ENCODE data around the gene TMEM81. TPM values are rescaled to one million over a fixed set of nuclear protein-coding genes. Genes with fewer than 3 reads are reported as not detected.

The TMEM81 gene
- polyA plus RNA-seq, 4 donors = 2.9 to 5.1 (median 3.5) TPM

GRCh38 chr1:205061665-205062069 lies 22.6 kb downstream of the TMEM81 start:
- peak; percentile 56 to 73 (median 68) for DNase-seq (ENCODE audit: low read depth in 4 of 4, low spot score in 3 of 4)

- no peak for DNase-seq (ENCODE audit: low read depth in 4 of 4, low spot score in 3 of 4)
Observed at GRCh38 chr1:205061227-205061626, 23.0 kb downstream of the TMEM81 start.

DNA sequence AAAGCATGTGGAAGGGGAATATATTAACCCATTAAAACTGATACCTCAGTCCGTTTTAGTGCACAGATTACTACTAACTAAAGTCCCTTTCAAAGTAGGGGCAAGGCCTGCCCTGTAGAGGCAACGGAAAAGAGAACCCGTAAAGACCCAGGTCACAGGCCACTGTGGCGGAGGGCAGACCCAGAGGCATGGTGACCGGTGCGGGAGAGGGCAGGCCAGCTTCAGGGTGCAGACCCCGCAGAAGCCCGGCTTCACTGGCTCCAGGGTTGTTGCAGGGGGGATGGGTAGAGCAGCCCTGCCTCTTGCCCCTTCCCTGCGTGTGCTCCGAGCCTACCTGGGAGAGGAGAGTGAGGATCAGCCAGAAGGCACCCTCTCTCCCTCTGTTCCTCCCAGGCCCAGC lies 23.5 kb downstream of the TMEM81 start:
- DNase-seq (ENCODE audit: low read depth in 4 of 4, low spot score in 3 of 4) = no peak

DNA sequence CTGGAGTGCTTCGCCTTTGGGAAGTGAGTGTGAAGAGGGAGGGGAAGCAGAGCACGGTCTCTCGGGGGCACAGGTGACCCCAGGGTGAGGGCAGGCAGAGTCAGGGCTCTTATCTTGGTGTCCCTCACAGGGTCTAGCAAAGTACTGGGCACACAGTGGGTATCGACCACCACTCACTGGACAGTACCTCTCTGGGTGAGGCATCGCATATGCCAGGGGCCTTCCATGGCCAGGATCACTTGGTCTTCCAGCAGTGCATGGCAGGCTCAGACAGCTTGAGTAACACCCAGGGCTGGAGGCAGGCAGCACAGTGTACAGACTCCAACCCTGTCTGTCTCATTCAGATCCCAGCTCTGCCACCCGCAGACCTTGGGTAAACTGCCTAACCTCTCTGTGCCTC lies 24.6 kb downstream of the TMEM81 start:
- no peak for DNase-seq (ENCODE audit: low read depth in 4 of 4, low spot score in 3 of 4)

- DNase-seq (ENCODE audit: low read depth in 4 of 4, low spot score in 3 of 4) = no peak
Observed at GRCh38 chr1:205058853-205059252, 25.4 kb downstream of the TMEM81 start.

DNA sequence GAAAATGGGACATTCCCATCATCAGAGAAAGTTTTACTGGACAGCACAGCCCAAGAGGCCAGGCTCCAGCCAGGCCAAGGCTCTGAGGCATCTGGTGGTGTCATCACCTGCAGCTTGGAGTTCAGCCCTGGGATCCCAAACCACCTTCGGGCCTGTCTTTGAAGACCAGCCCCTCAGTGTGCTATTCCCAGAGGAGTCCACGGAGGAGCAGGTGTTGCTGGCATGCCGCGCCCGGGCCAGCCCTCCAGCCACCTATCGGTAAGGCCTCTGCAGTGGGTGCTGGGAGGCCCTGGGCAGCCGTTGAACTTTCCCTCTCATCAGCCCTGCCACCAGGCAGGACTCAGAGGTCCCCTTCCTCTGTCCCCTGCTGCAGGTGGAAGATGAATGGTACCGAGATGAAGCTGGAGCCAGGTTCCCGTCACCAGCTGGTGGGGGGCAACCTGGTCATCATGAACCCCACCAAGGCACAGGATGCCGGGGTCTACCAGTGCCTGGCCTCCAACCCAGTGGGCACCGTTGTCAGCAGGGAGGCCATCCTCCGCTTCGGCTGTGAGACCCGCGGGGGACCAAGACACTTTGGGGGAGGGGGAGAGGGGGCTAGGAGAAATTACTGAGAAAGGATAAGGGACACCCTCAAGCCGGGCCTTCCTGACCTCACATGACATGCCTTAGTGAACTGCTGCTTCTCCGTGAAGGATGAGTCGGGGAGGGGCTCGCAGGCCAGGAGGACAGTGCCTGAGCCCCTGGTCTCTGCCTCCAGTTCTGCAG lies 26.3 kb downstream of the TMEM81 start:
- no peak for DNase-seq (ENCODE audit: low read depth in 4 of 4, low spot score in 3 of 4)

DNA sequence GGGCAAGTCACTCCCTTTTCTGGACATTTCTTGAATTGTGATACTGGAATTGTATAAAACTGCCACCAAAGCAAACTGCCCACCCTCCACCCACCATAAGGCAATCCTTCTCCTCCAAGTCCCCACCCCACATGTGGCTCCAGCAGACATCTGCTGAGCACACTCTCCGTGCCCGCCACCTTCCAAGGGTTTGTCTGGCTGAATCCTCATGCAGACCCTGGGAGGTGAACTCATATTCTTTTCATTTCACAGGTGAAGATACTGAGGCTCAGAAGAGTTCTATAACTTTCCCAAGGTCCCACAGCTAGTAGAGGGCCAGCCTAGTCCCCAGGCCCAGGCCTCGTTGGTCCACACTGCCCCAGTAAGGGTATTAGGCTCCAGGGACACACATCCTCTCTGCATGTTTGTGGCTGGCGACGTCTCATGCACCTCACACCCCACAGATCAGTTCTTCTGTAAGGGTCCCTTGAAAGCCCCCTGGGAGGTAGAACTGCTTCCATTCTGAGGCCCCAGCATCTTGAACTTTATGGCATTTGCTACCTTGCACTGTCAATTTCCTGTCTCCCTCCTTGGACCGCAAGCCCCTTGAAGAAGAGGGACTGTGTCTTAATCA lies 27.2 kb downstream of the TMEM81 start:
- no peak for DNase-seq (ENCODE audit: low read depth in 4 of 4, low spot score in 3 of 4)

DNA sequence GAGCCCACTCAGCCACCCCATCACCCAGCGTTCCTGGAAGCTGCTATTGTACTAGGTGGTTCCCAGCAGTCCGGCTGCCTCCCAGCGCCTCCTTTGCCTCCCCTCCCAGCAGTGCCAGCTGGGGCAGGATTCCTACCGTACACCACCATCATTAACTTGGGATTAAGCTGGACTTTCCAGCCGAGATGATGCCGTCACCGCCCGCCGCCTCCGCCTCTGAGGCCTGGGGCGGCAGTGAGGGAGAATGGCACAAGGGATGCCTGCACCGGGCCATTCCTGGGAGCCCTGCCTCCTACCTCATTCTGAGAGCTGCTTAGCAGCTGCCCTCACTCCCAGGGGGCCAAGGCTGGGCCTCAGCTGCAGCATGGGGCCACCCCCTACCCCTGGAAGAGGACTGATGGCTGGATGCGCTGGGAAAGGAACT lies 28.1 kb downstream of the TMEM81 start:
- DNase-seq (ENCODE audit: low read depth in 4 of 4, low spot score in 3 of 4) = no peak

DNA sequence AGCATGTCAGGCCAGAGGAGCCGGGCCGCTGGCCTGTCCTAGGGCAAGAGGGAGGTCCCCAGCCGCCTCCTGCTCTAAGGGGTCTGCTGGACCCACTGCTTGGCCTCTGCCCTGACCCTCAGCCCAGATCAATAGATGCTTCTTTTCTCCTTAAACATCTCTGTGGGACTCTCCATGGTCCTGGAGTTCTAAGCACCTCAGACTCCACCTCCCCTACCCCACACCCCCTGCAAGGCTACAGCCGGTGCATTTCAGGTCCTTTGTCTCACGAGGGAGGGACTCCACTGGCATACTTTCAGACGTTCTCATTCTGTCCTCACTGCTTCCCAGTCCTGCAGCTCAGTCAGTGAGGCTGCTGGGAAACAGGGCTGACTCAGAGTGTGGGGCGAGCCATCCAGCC lies 30.2 kb downstream of the TMEM81 start:
- no peak for DNase-seq (ENCODE audit: low read depth in 4 of 4, low spot score in 3 of 4)

DNA sequence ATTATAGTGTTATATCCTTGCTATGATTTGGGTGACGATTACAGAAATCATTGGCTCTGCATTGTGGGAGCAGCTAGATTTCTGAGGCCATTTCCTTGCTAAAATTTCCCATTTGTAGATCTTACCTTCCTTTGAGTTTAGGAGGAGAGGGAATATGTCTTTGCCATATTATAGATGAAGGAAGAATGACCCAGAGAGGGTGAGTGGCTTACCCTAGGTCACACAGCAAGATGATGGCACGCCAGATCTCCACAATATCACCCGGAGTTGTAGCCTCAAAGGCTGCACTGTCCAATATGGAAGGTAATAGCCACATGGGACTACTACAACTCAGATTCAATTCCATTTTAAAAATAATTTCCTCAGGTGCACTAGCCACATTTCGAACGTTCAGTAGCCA lies 31.0 kb downstream of the TMEM81 start:
- no peak for DNase-seq (ENCODE audit: low read depth in 4 of 4, low spot score in 3 of 4)

GRCh38 chr1:205052690-205053089 lies 31.6 kb downstream of the TMEM81 start:
- DNase-seq (ENCODE audit: low read depth in 4 of 4, low spot score in 3 of 4) = no peak

DNA sequence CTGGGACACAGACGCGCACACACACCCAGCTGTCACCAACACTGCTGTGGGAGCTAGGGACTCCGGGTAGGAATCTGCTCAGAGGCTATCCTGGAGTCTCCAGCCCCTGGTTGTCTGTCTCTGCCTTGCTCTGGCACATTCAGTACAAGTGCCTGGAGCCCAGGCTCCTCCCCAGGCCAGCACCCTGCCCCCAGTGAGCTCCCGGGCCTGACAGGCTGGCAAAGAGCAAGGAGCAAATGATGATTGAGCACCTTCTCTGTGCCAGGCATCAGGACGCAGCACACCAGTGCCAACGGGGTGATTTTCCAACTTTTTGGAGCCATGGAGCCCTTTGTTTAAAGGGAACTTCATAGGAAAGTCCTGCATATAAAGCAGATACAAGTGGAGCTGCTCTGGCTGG lies 34.8 kb downstream of the TMEM81 start:
- no peak for DNase-seq (ENCODE audit: low read depth in 4 of 4, low spot score in 3 of 4)

DNA sequence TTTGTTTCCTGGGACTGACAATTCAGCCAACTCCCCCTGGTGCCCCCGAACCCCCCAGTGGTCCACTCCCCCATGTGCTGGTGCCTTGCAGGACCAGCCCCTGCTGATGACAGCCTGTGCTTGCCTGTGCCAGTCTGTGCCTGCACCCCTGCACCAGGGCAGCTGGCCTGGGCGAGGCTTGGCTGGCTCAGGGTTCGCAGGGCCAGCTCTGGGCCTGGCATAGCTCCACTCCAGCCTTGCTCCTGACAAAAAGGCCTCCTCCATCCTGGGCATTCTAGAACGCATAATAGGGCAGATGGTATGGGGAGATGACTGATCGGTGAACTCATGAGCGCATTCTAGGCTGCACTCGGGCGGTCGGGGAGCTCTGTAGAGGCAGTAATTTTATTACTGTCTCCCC lies 35.9 kb downstream of the TMEM81 start:
- DNase-seq (ENCODE audit: low read depth in 4 of 4, low spot score in 3 of 4) = no peak

- no peak for DNase-seq (ENCODE audit: low read depth in 4 of 4, low spot score in 3 of 4)
Observed at GRCh38 chr1:205047764-205048231, 36.5 kb downstream of the TMEM81 start.

GRCh38 chr1:205046870-205047269 lies 37.4 kb downstream of the TMEM81 start:
- no peak for DNase-seq (ENCODE audit: low read depth in 4 of 4, low spot score in 3 of 4)

GRCh38 chr1:205045146-205045545 lies 39.1 kb downstream of the TMEM81 start:
- DNase-seq (ENCODE audit: low read depth in 4 of 4, low spot score in 3 of 4) = no peak

GRCh38 chr1:205044741-205045140 lies 39.5 kb downstream of the TMEM81 start:
- DNase-seq (ENCODE audit: low read depth in 4 of 4, low spot score in 3 of 4) = no peak

DNA sequence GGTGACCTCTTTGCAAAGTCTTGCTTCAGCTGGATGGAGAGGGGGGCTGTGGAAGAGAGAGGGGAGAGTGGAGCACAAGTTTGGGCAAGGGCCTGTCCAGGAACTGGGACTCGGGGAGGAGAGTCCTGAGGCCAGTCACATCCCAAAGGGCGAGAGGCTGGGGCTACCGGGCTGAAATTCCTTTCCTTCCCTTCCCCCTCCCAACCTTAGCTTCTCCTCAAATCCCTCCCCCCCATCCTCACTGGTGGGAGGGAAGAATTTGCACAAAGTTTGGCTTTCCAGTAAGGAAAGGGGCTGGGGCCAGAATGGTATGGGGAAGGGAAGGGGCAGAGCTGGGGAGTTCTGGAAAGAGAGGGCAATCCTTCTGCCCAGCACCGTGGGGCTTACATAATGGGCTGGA lies 40.4 kb downstream of the TMEM81 start:
- no peak for DNase-seq (ENCODE audit: low read depth in 4 of 4, low spot score in 3 of 4)

DNA sequence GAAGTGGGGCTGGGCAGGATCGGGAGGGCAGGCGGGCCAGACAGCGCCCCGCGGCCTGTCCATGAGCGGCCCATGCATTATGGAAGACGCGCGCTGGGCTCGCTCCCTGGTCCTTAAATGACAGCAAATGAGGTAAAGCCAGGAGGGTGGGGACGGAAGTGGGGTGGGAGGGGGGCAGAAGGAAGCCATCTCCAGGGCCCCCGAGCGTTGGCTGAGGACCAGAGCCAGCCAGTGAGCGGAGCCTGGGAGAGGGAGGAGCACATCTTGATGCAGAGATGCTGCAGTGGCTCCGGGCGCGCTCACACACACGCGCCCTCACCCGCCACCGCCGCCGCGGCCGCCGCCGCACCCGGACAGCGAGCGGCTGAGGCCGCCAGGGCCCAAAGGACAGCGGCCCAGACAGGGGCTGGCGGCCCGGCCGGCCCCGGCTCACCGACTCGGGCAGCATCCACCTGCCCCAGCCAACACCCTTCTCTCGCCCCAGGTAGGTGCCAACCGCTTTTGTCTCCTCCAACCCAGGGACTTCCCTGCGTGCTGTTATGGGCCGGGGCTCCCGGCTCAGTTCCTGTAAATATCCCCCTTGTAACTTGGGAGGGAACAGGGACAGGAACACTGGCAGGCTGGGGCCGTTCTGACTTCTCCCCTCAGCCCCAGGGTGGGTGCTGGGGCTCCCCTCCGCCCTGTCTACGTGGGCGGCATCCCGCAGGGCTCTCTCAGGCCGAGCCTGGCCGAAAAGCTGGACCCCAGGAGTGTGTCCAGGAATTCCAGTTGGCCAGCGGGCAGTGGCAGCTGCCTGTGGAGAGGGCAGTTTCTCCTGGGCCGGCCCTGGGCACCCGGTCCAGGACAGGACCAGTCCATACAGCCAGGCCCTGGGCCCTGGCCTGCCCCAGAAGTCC lies 41.1 kb downstream of the TMEM81 start, which contains the start of gene CNTN2:
Gene CNTN2 (plus strand): TSS at position 302 of the 896 bp plus-strand sequence. CDS start 9,974 bp downstream, outside the sequence.
- no peak for DNase-seq (ENCODE audit: low read depth in 4 of 4, low spot score in 3 of 4)

DNA sequence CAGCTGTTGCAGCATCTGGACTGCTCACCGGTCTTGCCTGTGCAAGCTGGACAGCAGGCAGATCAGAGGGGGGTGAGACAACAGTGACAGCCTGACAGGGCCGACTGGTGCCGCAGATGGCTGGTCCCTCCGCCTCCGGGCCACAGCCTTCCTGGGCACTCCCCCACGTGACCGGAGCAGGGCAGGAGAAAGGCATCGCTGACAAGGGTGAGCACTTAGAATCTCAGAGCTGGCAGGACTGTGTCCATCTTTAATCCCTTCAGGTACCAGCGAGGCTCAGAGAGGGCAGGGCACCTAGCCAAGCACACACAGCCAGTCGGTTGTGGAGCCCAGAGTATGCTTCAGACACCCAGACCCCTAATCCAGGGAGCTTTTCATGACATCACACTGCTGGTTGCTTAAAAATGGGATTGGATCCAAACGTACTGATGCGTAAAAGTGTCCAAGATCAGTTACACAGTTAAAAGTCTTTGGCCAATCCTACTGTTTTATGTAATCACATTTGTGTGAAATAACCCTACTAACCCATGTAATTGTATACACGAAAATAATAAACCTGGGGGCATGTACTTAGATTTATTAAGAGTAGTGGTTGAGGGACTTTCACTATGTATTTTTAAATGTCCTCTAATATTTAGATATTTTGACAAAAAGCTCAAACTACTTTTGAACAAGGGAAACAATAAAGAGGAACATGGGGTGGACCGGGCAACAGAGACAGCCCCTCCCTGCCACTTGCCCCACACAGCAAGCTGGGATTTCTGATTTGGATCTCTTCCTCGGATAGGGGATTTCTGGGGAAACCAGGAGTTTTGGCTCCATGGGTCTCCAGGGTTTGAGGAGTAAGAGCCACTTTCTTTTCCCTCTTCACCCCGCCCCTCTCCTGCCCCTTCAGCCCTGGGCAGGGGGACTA lies 42.0 kb downstream of the TMEM81 start:
- DNase-seq (ENCODE audit: low read depth in 4 of 4, low spot score in 3 of 4) = no peak

Measured in left renal pelvis (tissue), 4 donors.